Stomach smooth muscle (tissue), 2 donors: ENCODE measurements around the gene NMNAT2.

Source experiments
- H3K27ac ChIP-seq: one replicate; pipeline ENCODE4 v1.7.0; 2013; ENCODE audit warnings: mild to moderate bottlenecking, low read length, inconsistent platforms
- H3K27me3 ChIP-seq, 2 donors: one replicate each; pipeline ENCODE4 v1.7.0; 2013; ENCODE audit warnings: low read length in 2 of 2; ENCODE audit not compliant: insufficient read depth in 2 of 2, control insufficient read depth in 1 of 2
- H3K36me3 ChIP-seq, 2 donors: one replicate each; pipeline ENCODE4 v1.7.0; 2013; ENCODE audit warnings: low read length in 2 of 2; ENCODE audit not compliant: control insufficient read depth in 2 of 2, insufficient read depth in 2 of 2
- H3K4me1 ChIP-seq: one replicate; pipeline ENCODE4 v1.7.0; 2013; ENCODE audit warnings: low read length; ENCODE audit not compliant: control insufficient read depth, insufficient read depth
- H3K4me3 ChIP-seq, 2 donors: one replicate each; pipeline ENCODE4 v1.7.0; 2013; ENCODE audit warnings: low read length in 2 of 2
- H3K9ac ChIP-seq, 2 donors: one replicate each; pipeline ENCODE4 v1.7.0; 2013; ENCODE audit warnings: low read length in 2 of 2, mild to moderate bottlenecking in 1 of 2
- H3K9me3 ChIP-seq, 2 donors: one replicate each; pipeline ENCODE4 v1.7.0; 2013; ENCODE audit warnings: low read length in 2 of 2; ENCODE audit not compliant: control insufficient read depth in 2 of 2
- donor health status: healthy.
- donor health status: Pancreatic carcinoma.

NMNAT2 gene

GRCh38 chr1:183239793-183240525 is 178.2 kb downstream of the NMNAT2 start:
- Histone ChIP-seq H3K27me3 (no peaks in the 10 kb centered on the region), H3K27ac (peak overlapping the region; percentile 24), H3K9me3 (no peaks in the 10 kb centered on the region), H3K4me1 (peaks cover 9% of the 10 kb centered on the region), H3K36me3 (no peaks in the 10 kb centered on the region), H3K9ac (no peak overlapping the region), H3K4me3 (no peak overlapping the region)

GRCh38 chr1:183239220-183239742 is 178.9 kb downstream of the NMNAT2 start:
- Histone ChIP-seq H3K4me3 (no peak overlapping the region), H3K4me1 (peaks cover 15% of the 10 kb centered on the region), H3K9ac (no peak overlapping the region), H3K27me3 (no peaks in the 10 kb centered on the region), H3K36me3 (no peaks in the 10 kb centered on the region), H3K27ac (no peak overlapping the region), H3K9me3 (no peaks in the 10 kb centered on the region)

- Histone ChIP-seq H3K4me3 (no peak overlapping the region), H3K36me3 (no peaks in the 10 kb centered on the region), H3K9me3 (no peaks in the 10 kb centered on the region), H3K27me3 (no peaks in the 10 kb centered on the region), H3K4me1 (peaks cover 14% of the 10 kb centered on the region), H3K27ac (no peak overlapping the region), H3K9ac (no peak overlapping the region)
These were observed 180.1 kb downstream of the NMNAT2 start for GRCh38 chr1:183238071-183238470.

GRCh38 chr1:183237046-183237445 is 181.1 kb downstream of the NMNAT2 start:
- peaks cover 14% of the 10 kb centered on the region for H3K4me1 ChIP-seq
- H3K27ac ChIP-seq, result peak overlapping the region; percentile 6
- no peaks in the 10 kb centered on the region for H3K27me3 ChIP-seq
- H3K9me3 ChIP-seq, result no peaks in the 10 kb centered on the region
- H3K9ac ChIP-seq, result no peak overlapping the region
- H3K4me3 ChIP-seq, result no peak overlapping the region
- H3K36me3 ChIP-seq, result no peaks in the 10 kb centered on the region

- Histone ChIP-seq H3K4me3 (no peak overlapping the region), H3K36me3 (no peaks in the 10 kb centered on the region), H3K27me3 (no peaks in the 10 kb centered on the region), H3K4me1 (peaks cover 14% of the 10 kb centered on the region), H3K9ac (no peak overlapping the region), H3K9me3 (no peaks in the 10 kb centered on the region), H3K27ac (no peak overlapping the region)
These were observed 181.9 kb downstream of the NMNAT2 start for GRCh38 chr1:183236158-183236725.

GRCh38 chr1:183235503-183235902 is 182.7 kb downstream of the NMNAT2 start:
- H3K4me1 ChIP-seq, result peaks cover 14% of the 10 kb centered on the region
- H3K36me3 ChIP-seq, result no peaks in the 10 kb centered on the region
- peak overlapping the region; percentile 53 to 66 for H3K9ac ChIP-seq
- H3K9me3 ChIP-seq, result no peaks in the 10 kb centered on the region
- peak overlapping the region in 1 of 2 donors; percentile 40 for H3K4me3 ChIP-seq
- H3K27ac ChIP-seq, result peak overlapping the region; percentile 61
- H3K27me3 ChIP-seq, result no peaks in the 10 kb centered on the region

- H3K36me3 ChIP-seq, result no peaks in the 10 kb centered on the region
- H3K9me3 ChIP-seq, result no peaks in the 10 kb centered on the region
- peaks cover 14% of the 10 kb centered on the region for H3K4me1 ChIP-seq
- peak overlapping the region; percentile 61 for H3K27ac ChIP-seq
- peak overlapping the region; percentile 53 to 66 for H3K9ac ChIP-seq
- no peaks in the 10 kb centered on the region for H3K27me3 ChIP-seq
- H3K4me3 ChIP-seq, result peak overlapping the region; percentile 40 to 71
These were observed 183.3 kb downstream of the NMNAT2 start for GRCh38 chr1:183234660-183235476.

- no peaks in the 10 kb centered on the region for H3K27me3 ChIP-seq
- no peaks in the 10 kb centered on the region for H3K9me3 ChIP-seq
- H3K27ac ChIP-seq, result no peak overlapping the region
- H3K9ac ChIP-seq, result no peak overlapping the region
- H3K36me3 ChIP-seq, result no peaks in the 10 kb centered on the region
- H3K4me1 ChIP-seq, result peaks cover 14% of the 10 kb centered on the region
- no peak overlapping the region for H3K4me3 ChIP-seq
These were observed 185.1 kb downstream of the NMNAT2 start for GRCh38 chr1:183233113-183233512.

GRCh38 chr1:183231545-183231944 is 186.6 kb downstream of the NMNAT2 start:
- H3K9ac ChIP-seq, result no peak overlapping the region
- peaks cover 14% of the 10 kb centered on the region for H3K4me1 ChIP-seq
- H3K9me3 ChIP-seq, result no peaks in the 10 kb centered on the region
- no peak overlapping the region for H3K27ac ChIP-seq
- no peaks in the 10 kb centered on the region for H3K27me3 ChIP-seq
- H3K36me3 ChIP-seq, result no peaks in the 10 kb centered on the region
- no peak overlapping the region for H3K4me3 ChIP-seq

GRCh38 chr1:183230413-183230812 is 187.8 kb downstream of the NMNAT2 start:
- Histone ChIP-seq H3K4me1 (peaks cover 11% of the 10 kb centered on the region), H3K27ac (no peak overlapping the region), H3K9me3 (no peaks in the 10 kb centered on the region), H3K27me3 (no peaks in the 10 kb centered on the region), H3K36me3 (no peaks in the 10 kb centered on the region), H3K9ac (no peak overlapping the region), H3K4me3 (no peak overlapping the region)
